A549 treated with AZD2906 at 1 μM for 4 hours (cell line): ENCODE data around the gene CPEB1. TPM values are rescaled to one million over a fixed set of nuclear protein-coding genes. Genes with fewer than 3 reads are reported as not detected.

Source experiments
- total RNA-seq: library from RNA; stranded (reverse); fragments of 200-300 nt; extraction: Qiagen RNA extraction; gene quantifications from 5 replicates; pipeline ENCODE4 v1.2.3, GENCODE V29; 2022

Gene CPEB1
- total RNA-seq, result 2.6 to 3.4 TPM (median 3.2 TPM) in 5 replicates

DNA sequence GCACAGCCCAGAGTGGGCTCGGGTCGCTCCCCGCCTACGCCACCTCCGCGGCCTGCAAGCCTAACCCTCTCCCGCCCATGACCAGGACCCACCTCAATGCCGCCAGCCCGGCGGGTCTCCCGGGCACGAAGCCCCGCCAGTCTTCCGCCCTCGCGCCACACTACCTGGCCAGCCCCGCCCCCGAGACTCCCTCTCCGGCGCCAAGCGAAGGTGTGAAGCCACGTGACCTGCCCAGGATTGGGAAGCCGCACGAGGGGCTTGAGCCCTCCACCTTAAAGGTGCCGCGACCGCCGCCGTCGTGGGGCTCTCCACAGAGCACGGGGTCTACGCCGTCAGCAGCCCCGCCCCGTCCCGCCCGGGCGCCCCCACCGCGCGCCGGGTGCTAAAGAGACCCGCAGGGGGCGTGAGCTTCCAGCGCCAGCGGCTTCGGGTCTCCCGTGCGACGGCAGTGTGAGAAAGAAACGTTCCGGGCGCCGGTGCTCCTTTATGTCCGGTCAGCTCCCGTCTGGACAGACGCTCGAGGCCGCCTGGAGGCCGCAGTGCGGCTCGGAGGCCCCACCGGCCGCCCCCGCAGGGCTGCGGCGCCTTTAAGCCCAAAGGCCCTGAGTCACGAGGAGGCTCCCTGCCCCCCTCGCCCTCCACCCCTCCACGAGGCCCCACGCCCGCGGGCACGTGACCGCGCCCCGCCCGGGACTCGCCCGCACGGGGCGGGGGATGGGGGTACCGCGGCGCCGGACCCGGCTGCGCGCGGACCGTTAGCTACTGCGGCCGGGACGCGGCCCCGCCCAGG, at the start of gene CPEB1:
TSS of gene CPEB1 (minus strand) at position 319 of the 790 bp plus-strand sequence. CDS start 18,904 bp downstream, outside the sequence.

GRCh38 chr15:82540055-82540983, 106.8 kb downstream of the CPEB1 start, which contains the start of gene RPS17:
RPS17 (minus strand) TSS chr15:82540457; CDS start chr15:82540428, 29 bp downstream.

Other genes with a start within 250 kb of the CPEB1 start
- 1.8 to 3.0 TPM (median 1.9 TPM) in 5 replicates for gene GOLGA6L9, start 217.5 kb downstream of the CPEB1 start, total RNA-seq
- 3,702 to 4,133 TPM (median 4,057 TPM) in 5 replicates for gene RPS17, start 106.9 kb downstream of the CPEB1 start, total RNA-seq
- 0.40 to 0.98 TPM (median 0.68 TPM) in 5 replicates for gene AP3B2, start 62.5 kb upstream of the CPEB1 start, total RNA-seq
- gene FSD2, start 158.7 kb upstream of the CPEB1 start, total RNA-seq, result not detected in 5 replicates
- gene WHAMM, start 162.3 kb upstream of the CPEB1 start, total RNA-seq, result 6.8 to 7.4 TPM (median 6.9 TPM) in 5 replicates